Uterus (tissue), 2 donors: ENCODE results near the gene BCO1.

Experiments
- POLR2A ChIP-seq, 2 donors: fragments of 450-650 bp; IDR thresholded peaks; one replicate each; pipeline ENCODE4 v1.6.1; 2016; ENCODE audit warnings: antibody characterized with exemption in 2 of 2, mild to moderate bottlenecking in 1 of 2, moderate library complexity in 1 of 2
- TF ChIP-seq, protein P1 (sequence below), 4 experiments: fragments of 200-600 bp in 2 of 4; fragments of 450-650 bp in 2 of 4; sonication (generic) in 2 of 4; IDR thresholded peaks; one replicate each; pipeline ENCODE4 v1.5.1; 2016 to 2019; ENCODE audit warnings: antibody characterized with exemption in 4 of 4, mild to moderate bottlenecking in 2 of 4, moderate library complexity in 1 of 4

- TF ChIP-seq, protein P1, sequence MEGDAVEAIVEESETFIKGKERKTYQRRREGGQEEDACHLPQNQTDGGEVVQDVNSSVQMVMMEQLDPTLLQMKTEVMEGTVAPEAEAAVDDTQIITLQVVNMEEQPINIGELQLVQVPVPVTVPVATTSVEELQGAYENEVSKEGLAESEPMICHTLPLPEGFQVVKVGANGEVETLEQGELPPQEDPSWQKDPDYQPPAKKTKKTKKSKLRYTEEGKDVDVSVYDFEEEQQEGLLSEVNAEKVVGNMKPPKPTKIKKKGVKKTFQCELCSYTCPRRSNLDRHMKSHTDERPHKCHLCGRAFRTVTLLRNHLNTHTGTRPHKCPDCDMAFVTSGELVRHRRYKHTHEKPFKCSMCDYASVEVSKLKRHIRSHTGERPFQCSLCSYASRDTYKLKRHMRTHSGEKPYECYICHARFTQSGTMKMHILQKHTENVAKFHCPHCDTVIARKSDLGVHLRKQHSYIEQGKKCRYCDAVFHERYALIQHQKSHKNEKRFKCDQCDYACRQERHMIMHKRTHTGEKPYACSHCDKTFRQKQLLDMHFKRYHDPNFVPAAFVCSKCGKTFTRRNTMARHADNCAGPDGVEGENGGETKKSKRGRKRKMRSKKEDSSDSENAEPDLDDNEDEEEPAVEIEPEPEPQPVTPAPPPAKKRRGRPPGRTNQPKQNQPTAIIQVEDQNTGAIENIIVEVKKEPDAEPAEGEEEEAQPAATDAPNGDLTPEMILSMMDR (IDR thresholded peaks at IDR 0.05) = no peak
- no peak for TF ChIP-seq POLR2A (IDR thresholded peaks at IDR 0.05)
Observed at GRCh38 chr16:81275064-81275532, 36.6 kb downstream of the BCO1 start.
